ENCODE results near the gene FOXK2.
"Not testable (repeated sequence)": the region's sequence is repeated elsewhere in the genome, so short reads cannot be mapped to it uniquely, and the experiment has no call there.

DNA sequence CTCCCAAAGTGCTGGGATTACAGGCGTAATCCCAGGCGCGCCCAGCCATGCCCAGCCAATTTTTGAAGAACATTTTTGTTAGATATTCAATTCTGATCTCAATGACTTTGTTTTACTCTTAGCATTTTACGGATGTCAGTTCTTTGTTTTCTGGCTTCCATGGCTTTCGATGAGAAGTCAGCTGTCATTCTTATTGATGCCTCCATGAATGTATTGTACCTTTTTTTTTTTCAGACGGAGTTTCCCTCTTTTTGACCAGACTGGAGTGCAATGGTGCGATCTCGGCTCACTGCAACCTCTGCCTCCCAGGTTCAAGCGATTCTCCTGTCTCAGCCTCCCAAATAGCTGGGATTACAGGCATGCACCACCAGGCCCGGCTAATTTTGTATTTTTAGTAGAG, 5.7 kb upstream of the FOXK2 start:
- TF ChIP-seq, protein P1, sequence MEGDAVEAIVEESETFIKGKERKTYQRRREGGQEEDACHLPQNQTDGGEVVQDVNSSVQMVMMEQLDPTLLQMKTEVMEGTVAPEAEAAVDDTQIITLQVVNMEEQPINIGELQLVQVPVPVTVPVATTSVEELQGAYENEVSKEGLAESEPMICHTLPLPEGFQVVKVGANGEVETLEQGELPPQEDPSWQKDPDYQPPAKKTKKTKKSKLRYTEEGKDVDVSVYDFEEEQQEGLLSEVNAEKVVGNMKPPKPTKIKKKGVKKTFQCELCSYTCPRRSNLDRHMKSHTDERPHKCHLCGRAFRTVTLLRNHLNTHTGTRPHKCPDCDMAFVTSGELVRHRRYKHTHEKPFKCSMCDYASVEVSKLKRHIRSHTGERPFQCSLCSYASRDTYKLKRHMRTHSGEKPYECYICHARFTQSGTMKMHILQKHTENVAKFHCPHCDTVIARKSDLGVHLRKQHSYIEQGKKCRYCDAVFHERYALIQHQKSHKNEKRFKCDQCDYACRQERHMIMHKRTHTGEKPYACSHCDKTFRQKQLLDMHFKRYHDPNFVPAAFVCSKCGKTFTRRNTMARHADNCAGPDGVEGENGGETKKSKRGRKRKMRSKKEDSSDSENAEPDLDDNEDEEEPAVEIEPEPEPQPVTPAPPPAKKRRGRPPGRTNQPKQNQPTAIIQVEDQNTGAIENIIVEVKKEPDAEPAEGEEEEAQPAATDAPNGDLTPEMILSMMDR (IDR thresholded peaks at IDR 0.05): not testable (repeated sequence)
- TF ChIP-seq POLR2A (IDR thresholded peaks at IDR 0.05): not testable (repeated sequence)

Measured in breast epithelium (tissue), 3 donors.